Measurements from ENCODE around the gene INA. TPM values are rescaled to one million over a fixed set of nuclear protein-coding genes. Genes with fewer than 3 reads are reported as not detected.

The INA gene
- total RNA-seq, 2 donors from 2014 or later = 0.18 to 0.78 TPM

- DNase-seq = no peak
- no peak for ATAC-seq
- intact Hi-C loops (cut with DNase I, micrococcal nuclease) = no loop called here
These were observed 57.1 kb downstream of the INA start for GRCh38 chr10:103333934-103334520.

- intact Hi-C loops (cut with DNase I, micrococcal nuclease) = no loop called here
These were observed 57.6 kb downstream of the INA start for GRCh38 chr10:103334567-103334966.

GRCh38 chr10:103336370-103336769, 59.4 kb downstream of the INA start:
- no peak for ATAC-seq
- intact Hi-C loops (cut with DNase I, micrococcal nuclease) = no loop called here
- no peak for DNase-seq

More at GRCh38 chr10:103334567-103334966, 57.6 kb downstream of the INA start:
- DNase-seq (no peak), ATAC-seq (no peak)

Other genes with a start within 250 kb of the INA start
- gene NT5C2, start 83.9 kb upstream of the INA start, total RNA-seq = 10 to 100 TPM; 87.2 to 99.3 TPM
- gene RPEL1, start 31.3 kb upstream of the INA start, total RNA-seq = not detected
- 1 to 10 TPM; 6.5 to 6.7 TPM for gene PCGF6, start 74.0 kb downstream of the INA start, total RNA-seq
- gene TAF5, start 90.8 kb downstream of the INA start, total RNA-seq = 1 to 10 TPM; 4.3 to 4.5 TPM
- gene ATP5MK, start 119.3 kb downstream of the INA start, total RNA-seq = 100 to 1,000 TPM; 480 to 668 TPM
- gene PDCD11, start 119.5 kb downstream of the INA start, total RNA-seq = 10 to 100 TPM; 17.9 to 26.3 TPM
- gene CALHM2, start 175.2 kb downstream of the INA start, total RNA-seq = 1 to 10 TPM; 4.5 to 10.0 TPM
- not detected for gene CALHM1, start 181.8 kb downstream of the INA start, total RNA-seq
- gene CALHM3, start 202.1 kb downstream of the INA start, total RNA-seq = not detected
- 10 to 100 TPM; 47.5 to 49.2 TPM for gene NEURL1, start 216.6 kb downstream of the INA start, total RNA-seq